HG02840 (cell line): Measurements from ENCODE around the gene CDKAL1.
"Not testable (repeated sequence)": the region's sequence is repeated elsewhere in the genome, so short reads cannot be mapped to it uniquely, and the experiment has no call there.

Experiments used
- ATAC-seq: cut with Tn5 transposase; IDR thresholded peaks from one replicate; pipeline ENCODE4 v1.9.1; 2021; ENCODE audit warnings: mild to moderate bottlenecking, moderate library complexity, moderate number of reproducible peaks; ENCODE audit not compliant: unreplicated experiment, low FRiP score

The CDKAL1 gene

DNA sequence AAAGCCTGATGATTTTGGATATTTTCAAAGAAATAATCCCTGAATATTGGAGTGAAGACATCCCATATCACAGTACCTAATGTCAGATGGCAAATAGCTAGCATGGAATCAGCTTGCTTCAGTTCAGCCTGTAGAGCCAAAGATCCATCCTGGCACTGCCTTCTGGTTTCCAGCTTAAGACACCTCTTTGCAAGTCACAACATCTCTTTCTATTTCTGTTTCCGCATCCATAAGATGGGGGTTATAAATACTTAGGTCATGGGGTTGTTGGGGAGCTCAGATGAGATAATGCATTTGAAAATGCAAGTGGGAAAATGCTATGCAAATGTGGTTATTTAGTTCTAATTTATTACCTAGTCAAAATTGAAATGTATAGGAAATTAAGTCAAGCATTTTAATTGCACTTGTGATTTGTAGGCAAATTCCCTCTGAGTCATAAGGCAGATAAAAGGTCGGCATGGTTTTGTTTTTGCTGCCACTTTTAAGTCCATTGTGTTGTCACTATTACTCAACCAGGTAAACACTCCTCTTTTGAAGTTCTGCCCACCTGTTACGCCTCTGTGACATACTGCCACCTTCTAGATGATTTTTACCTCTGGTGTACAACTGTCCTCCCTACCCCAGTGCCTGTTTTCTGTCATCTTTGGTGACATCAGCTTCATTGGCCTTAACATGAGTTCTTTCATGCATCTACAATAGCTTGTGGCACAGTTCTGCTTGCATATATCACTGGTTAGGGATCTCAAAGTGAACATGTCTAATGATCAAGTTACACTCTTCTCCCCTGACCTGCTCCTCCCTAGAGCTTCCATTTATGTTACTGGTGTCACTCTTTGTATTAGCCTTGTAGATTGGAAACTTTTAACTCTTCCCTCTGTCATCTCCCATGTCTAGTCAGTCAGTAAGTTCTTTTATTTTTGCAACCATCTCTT is 96.6 kb downstream of the CDKAL1 start:
- ATAC-seq: no peak

- ATAC-seq: no peak
Observed at GRCh38 chr6:20631549-20631924, 97.3 kb downstream of the CDKAL1 start.

DNA sequence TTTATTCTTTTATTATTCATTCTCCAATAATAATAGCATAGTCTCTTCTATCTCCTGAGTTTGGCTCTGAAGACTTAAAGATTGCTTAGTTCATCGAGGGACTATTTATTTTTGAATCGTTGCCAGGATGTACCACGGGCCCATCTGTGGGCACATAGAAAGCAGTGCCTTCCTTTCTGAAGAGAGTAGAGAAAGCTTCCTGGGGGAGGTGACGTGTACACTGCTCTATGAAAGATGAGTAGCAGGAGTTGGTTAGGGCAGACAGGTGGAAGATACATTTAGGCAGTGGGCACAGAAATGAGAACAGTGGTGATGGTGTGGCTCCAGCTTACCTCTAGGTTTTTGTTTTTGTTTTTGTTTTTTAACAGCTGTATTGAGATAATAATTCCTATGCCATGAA is 98.4 kb downstream of the CDKAL1 start:
- ATAC-seq: no peak

- ATAC-seq: no peak
Observed at GRCh38 chr6:20633566-20634340, 99.5 kb downstream of the CDKAL1 start.

DNA sequence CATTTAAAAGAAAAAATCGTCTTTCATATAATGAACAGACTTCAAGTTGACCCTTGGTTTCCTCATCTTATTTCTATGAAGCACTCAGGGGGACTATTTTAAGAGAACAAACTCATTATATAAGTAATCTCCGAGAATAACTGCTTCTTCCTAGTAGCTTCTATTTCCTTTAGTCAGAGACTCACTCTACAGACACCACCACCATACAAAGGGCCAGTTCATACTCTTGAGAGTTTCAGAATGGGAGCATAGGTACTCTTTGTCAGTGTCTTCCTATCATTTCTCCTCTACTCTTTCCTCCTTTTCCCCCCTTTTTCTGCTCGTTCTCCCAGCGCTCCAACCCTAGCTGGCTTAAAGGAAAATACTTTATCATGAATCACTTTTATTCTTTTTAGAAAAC is 104.9 kb downstream of the CDKAL1 start:
- no peak for ATAC-seq

DNA sequence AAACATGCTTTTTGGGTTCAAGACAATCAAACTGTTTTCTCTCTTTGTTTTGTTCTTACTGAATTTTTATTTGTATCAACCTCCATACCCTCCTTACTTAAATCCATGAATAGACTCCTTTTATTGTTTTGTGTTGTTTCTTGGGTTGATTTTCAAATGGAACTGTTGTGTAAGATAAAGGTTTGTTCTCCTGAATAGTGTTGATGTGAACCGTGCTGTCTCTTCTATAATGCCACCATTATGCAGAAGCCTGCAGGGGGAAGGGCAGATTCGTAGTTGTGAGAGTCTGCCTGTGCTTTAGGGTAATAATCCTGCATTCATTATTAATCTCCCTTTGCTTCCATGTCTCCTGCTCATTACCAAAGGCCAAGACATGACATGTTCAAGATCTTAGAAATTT is 105.9 kb downstream of the CDKAL1 start:
- no peak for ATAC-seq

- ATAC-seq: no peak
Observed at GRCh38 chr6:20642441-20642840, 108.2 kb downstream of the CDKAL1 start.

- no peak for ATAC-seq
Observed at GRCh38 chr6:20644667-20645370, 110.6 kb downstream of the CDKAL1 start.

GRCh38 chr6:20645572-20645971 is 111.3 kb downstream of the CDKAL1 start:
- ATAC-seq: not testable (repeated sequence)

DNA sequence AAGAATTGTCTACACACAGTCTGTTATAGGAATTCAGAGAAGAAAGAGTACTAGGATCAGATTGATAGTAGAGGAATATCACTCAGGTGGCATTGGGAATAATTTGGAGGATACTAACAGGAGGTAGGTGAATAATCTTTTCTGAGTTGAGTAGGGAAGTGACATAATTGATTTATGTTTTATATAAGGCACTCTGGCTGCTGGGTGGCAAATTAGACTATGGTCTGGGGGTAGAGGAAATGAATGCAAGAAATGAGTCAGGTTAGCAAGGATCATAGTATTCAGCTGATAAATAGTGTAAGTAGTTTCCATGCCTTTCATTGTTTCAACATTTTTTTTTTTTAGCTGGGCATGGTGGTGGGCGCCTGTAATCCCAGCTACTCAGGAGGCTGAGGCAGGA is 113.3 kb downstream of the CDKAL1 start:
- ATAC-seq: no peak

DNA sequence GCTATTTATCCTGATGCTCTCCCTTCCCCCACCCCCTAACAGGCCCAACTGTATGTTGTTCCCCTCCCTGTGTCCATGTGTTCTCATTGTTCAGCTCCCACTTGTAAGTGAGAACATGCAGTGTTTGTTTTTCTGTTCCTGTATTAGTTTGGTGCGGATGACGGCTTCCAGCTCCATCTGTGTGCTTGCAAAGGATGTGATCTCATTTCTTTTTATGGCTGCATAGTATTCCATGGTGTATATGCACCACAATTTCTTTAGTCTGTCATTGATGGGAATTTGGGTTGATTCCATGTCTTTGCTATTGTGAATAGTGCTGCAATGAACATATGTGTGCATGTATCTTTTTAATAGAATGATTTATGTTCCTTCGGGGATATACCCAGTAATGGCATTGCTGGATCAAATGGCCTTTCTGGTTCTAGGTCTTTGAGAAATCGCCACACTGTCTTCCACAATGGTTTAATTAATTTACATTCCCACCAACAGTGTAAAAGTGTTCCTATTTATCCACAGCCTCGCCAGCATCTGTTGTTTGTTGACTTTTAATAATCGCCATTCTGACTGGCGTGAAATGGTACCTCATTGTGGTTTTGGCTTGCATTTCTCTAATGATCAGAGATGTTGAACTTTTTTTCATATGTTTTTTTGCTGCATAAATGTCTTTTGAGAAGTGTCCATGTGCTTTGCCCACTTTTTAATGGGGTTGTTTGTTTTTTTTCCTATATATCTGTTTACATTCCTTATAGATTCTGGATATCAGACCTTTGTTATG is 115.6 kb downstream of the CDKAL1 start:
- not testable (repeated sequence) for ATAC-seq

- ATAC-seq: no peak
Observed at GRCh38 chr6:20652299-20653084, 118.2 kb downstream of the CDKAL1 start.

DNA sequence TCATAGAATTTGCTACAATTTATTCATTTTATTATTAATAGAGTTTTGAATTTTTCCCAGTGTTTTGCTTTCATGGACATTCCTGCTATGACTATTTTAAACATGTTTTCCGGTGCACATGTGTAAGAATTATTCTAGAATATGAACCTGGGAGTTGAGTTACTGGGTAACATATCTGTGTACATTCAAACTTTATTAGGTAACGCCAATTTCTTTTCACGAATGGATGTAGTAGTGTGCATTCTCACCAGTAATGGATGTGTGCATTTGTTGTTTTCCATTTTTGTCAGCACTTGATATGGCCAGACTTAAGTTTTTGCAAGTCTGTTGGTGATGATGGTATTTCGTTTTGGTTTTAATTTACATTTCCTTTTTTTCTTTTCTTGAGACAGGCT is 118.8 kb downstream of the CDKAL1 start:
- no peak for ATAC-seq

DNA sequence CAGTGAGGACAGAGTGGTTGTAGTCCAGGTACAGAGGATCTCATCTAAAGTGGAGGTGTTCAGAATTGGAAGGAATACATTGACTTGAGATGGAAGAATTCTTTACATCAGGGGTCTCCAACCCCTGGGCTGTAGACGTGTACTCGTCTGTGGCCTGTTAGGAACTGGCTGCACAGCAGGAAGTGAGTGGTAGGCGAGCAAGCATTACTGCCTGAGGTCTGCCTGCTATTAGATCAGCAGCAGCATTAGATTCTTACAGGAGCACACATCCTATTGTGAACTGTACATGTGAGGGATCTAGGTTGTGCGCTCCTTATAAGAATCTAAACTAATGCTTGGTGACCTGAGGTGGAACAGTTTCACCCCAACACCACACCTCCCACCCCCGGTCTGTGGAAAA is 121.1 kb downstream of the CDKAL1 start:
- no peak for ATAC-seq

GRCh38 chr6:20657274-20657800 is 123.1 kb downstream of the CDKAL1 start:
- ATAC-seq: no peak

- no peak for ATAC-seq
Observed at GRCh38 chr6:20658053-20658452, 123.8 kb downstream of the CDKAL1 start.

DNA sequence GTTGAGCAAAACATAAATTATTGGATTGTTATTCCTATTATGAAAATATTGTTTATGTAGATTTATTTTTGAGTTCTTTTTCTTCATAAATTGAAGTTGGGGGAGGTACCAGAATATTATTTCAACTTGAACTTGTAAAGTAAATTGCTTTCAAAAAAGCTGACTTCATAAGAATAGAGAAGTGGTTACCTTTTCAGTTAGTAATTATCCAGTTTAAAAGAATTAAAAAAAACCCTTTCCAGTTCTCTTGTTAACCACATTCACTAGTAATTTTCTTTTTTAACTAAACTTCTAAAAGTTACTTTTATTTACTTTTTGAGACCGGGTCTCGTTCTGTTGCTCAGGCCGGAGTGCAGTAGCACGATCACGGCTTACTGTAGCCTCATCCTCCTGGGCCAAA is 124.3 kb downstream of the CDKAL1 start:
- ATAC-seq: no peak

DNA sequence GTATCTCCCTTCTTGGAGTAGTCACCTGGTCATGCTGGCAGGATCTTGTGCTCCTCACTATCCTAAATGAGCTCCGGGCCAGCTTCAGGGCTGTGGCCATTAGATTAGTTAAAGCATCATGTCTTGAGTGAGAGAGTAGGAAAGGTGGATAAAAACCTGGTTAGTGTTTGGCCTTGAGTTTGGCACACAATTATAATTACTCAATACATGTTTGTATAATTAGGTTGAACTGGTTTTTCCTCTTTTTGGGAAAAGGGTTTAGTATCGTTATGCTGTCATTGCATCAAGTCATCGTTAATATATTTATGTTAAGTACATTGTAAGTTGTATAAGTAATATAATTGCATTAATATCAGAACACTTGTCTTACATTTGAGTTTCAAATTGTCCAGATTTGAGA is 126.3 kb downstream of the CDKAL1 start:
- no peak for ATAC-seq

DNA sequence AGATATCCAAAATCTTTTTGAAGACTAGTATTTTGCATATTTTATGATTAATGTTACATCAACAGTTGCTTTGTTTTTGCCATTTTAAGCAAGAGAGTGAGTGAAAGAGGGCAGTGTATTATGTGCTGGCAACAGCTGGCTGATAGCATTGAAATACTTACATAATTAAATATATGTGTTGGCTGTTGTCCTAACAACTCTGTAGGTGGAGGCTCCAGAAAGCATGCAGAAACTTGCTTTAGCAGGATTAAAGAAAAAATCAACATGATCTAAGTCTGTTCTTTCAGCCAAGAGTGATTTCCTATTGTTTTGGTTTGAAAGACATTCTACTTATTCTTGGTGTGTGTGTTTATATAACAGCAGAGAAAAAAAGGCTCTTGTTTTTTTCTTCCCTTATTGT is 127.5 kb downstream of the CDKAL1 start:
- no peak for ATAC-seq
